IMR-90 (cell line): ENCODE data around the gene PMM1. TPM values are rescaled to one million over a fixed set of nuclear protein-coding genes. Genes with fewer than 3 reads are reported as not detected.

Source experiments
- ATAC-seq: fragments of 200-7000 bp; cut with Tn5 transposase; 2 replicates; pipeline ENCODE4 v1.9.1; 2020; ENCODE audit warnings: low read depth, mild to moderate bottlenecking, moderate library complexity
- BruUV-seq: library from RNA; stranded (reverse); fragments of 400-500 nt; replicated peaks from 2 replicates; lab custom pipeline; 2021; lab: Mats Ljungman, UMichigan
- CTCF ChIA-PET: fragments of 300-600 bp; formaldehyde crosslinking; extraction: SDS; loops from one replicate; lab custom pipeline; 2021; ENCODE audit warnings: antibody characterized with exemption; lab: Yijun Ruan, JAX
- POLR2A ChIA-PET: fragments of 300-600 bp; sonication (Branson Sonifier 250); formaldehyde crosslinking; loops from one replicate; lab custom pipeline; 2022; ENCODE audit warnings: antibody characterized with exemption; ENCODE audit not compliant: unreplicated experiment; lab: Charles Lee
- DNase-seq: peaks from one replicate; pipeline ENCODE4 v3.0.0; 2013
- H2AFZ ChIP-seq: replicated peaks from 2 replicates; pipeline ENCODE3; 2013; ENCODE audit warnings: low read length, mild to moderate bottlenecking; ENCODE audit not compliant: poor library complexity
- H2AK5ac ChIP-seq: 2 replicates; pipeline ENCODE4 v1.6.1; 2013; ENCODE audit warnings: low read depth, low read length, inconsistent platforms
- H2AK9ac ChIP-seq: replicated peaks from 2 replicates; pipeline ENCODE3; 2013; ENCODE audit warnings: mild to moderate bottlenecking, low read depth, low read length, moderate library complexity; ENCODE audit not compliant: poor library complexity
- H2BK120ac ChIP-seq: 2 replicates; pipeline ENCODE4 v1.6.1; 2013; ENCODE audit warnings: low read depth, low read length, inconsistent platforms
- H2BK15ac ChIP-seq: 3 replicates; pipeline ENCODE4 v1.6.1; 2013; ENCODE audit warnings: low read depth, low read length, inconsistent platforms
- H2BK20ac ChIP-seq: 2 replicates; pipeline ENCODE4 v1.6.1; 2013; ENCODE audit warnings: low read depth, mild to moderate bottlenecking, inconsistent platforms, low read length, moderate library complexity
- H2BK5ac ChIP-seq: 2 replicates; pipeline ENCODE4 v1.6.1; 2013; ENCODE audit warnings: mild to moderate bottlenecking, low read depth, low read length, inconsistent platforms; ENCODE audit not compliant: poor library complexity, severe bottlenecking
- H3K14ac ChIP-seq: replicated peaks from 2 replicates; pipeline ENCODE4 v1.6.1; 2013; ENCODE audit warnings: low read depth, low read length, inconsistent platforms
- H3K18ac ChIP-seq: 2 replicates; pipeline ENCODE4 v1.6.1; 2013; ENCODE audit warnings: low read depth, low read length, control low read depth
- H3K23ac ChIP-seq: 2 replicates; pipeline ENCODE4 v1.6.1; 2013; ENCODE audit warnings: low read depth, low read length, inconsistent platforms
- H3K27ac ChIP-seq: 2 replicates; pipeline ENCODE4 v1.5.1; 2013; ENCODE audit warnings: mild to moderate bottlenecking, control low read depth, low read length; ENCODE audit not compliant: insufficient read depth
- H3K27me3 ChIP-seq: 2 replicates; pipeline ENCODE4 v1.6.1; 2013; ENCODE audit warnings: low read length; ENCODE audit not compliant: control insufficient read depth, insufficient read depth
- H3K36me3 ChIP-seq: 2 replicates; pipeline ENCODE4 v1.6.1; 2013; ENCODE audit warnings: low read length, mixed read lengths; ENCODE audit not compliant: control insufficient read depth, insufficient read depth
- H3K4ac ChIP-seq: 2 replicates; pipeline ENCODE4 v1.6.1; 2013; ENCODE audit warnings: low read depth, low read length, inconsistent platforms
- H3K4me1 ChIP-seq: 2 replicates; pipeline ENCODE4 v1.6.1; 2013; ENCODE audit warnings: low read length, mixed read lengths; ENCODE audit not compliant: control insufficient read depth, insufficient read depth
- H3K4me2 ChIP-seq: 2 replicates; pipeline ENCODE4 v1.6.1; 2013; ENCODE audit warnings: low read depth, mild to moderate bottlenecking, control low read depth, low read length, moderate library complexity
- H3K4me3 ChIP-seq: 2 replicates; pipeline ENCODE4 v1.5.1; 2013; ENCODE audit warnings: low read depth, mild to moderate bottlenecking, control low read depth, low read length, moderate library complexity; ENCODE audit not compliant: insufficient read depth
- H3K56ac ChIP-seq: 2 replicates; pipeline ENCODE4 v1.6.1; 2013; ENCODE audit warnings: low read length, inconsistent platforms; ENCODE audit not compliant: insufficient read depth; ENCODE audit errors: extremely low read depth
- H3K79me1 ChIP-seq, 2 experiments: 2 replicates each; pipeline ENCODE4 v1.6.1; 2013; ENCODE audit warnings: low read length in 2 of 2, inconsistent platforms in 1 of 2, low read depth in 1 of 2
- H3K9ac ChIP-seq: 2 replicates; pipeline ENCODE4 v1.6.1; 2013; ENCODE audit warnings: low read depth, low read length, control low read depth
- H3K9me1 ChIP-seq: 2 replicates; pipeline ENCODE4 v1.6.1; 2013; ENCODE audit warnings: low read length, inconsistent platforms; ENCODE audit not compliant: insufficient read depth
- H3K9me3 ChIP-seq: 2 replicates; pipeline ENCODE4 v1.6.1; 2013; ENCODE audit warnings: low read length; ENCODE audit not compliant: control insufficient read depth, insufficient read depth
- H4K20me1 ChIP-seq: 2 replicates; pipeline ENCODE4 v1.6.1; 2013; ENCODE audit warnings: low read length, inconsistent platforms; ENCODE audit not compliant: insufficient read depth
- H4K5ac ChIP-seq: 2 replicates; pipeline ENCODE4 v1.6.1; 2013; ENCODE audit warnings: mild to moderate bottlenecking, low read depth, low read length, control low read depth
- H4K8ac ChIP-seq, 2 experiments: 2 replicates each; pipeline ENCODE4 v1.6.1; 2013; ENCODE audit warnings: low read depth in 2 of 2, low read length in 2 of 2, control low read depth in 1 of 2, inconsistent platforms in 1 of 2
- H4K91ac ChIP-seq: 2 replicates; pipeline ENCODE4 v1.6.1; 2013; ENCODE audit warnings: low read depth, low read length, inconsistent platforms; ENCODE audit not compliant: insufficient read depth
- BHLHE40 ChIP-seq: fragments of 150-350 bp; IDR thresholded peaks from 2 replicates; pipeline ENCODE4 v1.6.1; 2016; ENCODE audit warnings: mild to moderate bottlenecking, low read depth, low read length
- CEBPB ChIP-seq: IDR thresholded peaks from 2 replicates; pipeline ENCODE4 v1.6.1; 2012; ENCODE audit warnings: low read depth, low read length, improper control_type of control experiment
- CHD1 ChIP-seq: IDR thresholded peaks from 2 replicates; pipeline ENCODE4 v1.6.1; 2012; ENCODE audit warnings: low read depth, low read length, improper control_type of control experiment
- ELK1 ChIP-seq: fragments of 150-350 bp; IDR thresholded peaks from 2 replicates; pipeline ENCODE4 v1.6.1; 2016; ENCODE audit warnings: low read depth, mild to moderate bottlenecking, low read length, moderate library complexity, borderline replicate concordance
- FOS ChIP-seq: fragments of 150-350 bp; IDR thresholded peaks from 2 replicates; pipeline ENCODE4 v1.6.1; 2016; ENCODE audit warnings: low read depth, low read length
- MAFK ChIP-seq: IDR thresholded peaks from 2 replicates; pipeline ENCODE4 v1.6.1; 2012; ENCODE audit warnings: low read depth, low read length, improper control_type of control experiment
- MAZ ChIP-seq: IDR thresholded peaks from 2 replicates; pipeline ENCODE4 v1.6.1; 2012; ENCODE audit warnings: low read depth, mild to moderate bottlenecking, low read length, improper control_type of control experiment, moderate library complexity, borderline replicate concordance
- MXI1 ChIP-seq: IDR thresholded peaks from 2 replicates; pipeline ENCODE4 v1.6.1; 2012; ENCODE audit warnings: low read depth, mild to moderate bottlenecking, low read length, moderate library complexity, borderline replicate concordance
- NFE2L2 ChIP-seq: fragments of 150-350 bp; IDR thresholded peaks from 2 replicates; pipeline ENCODE4 v1.6.1; 2016; ENCODE audit warnings: low read depth, mild to moderate bottlenecking, low read length
- POLR2A ChIP-seq: IDR thresholded peaks from 2 replicates; pipeline ENCODE4 v1.6.1; 2012; ENCODE audit warnings: mild to moderate bottlenecking, low read depth, low read length
- RAD21 ChIP-seq: IDR thresholded peaks from 2 replicates; pipeline ENCODE4 v1.6.1; 2012; ENCODE audit warnings: low read length, improper control_type of control experiment
- RCOR1 ChIP-seq: IDR thresholded peaks from 2 replicates; pipeline ENCODE4 v1.6.1; 2012; ENCODE audit warnings: mild to moderate bottlenecking, low read length, improper control_type of control experiment; ENCODE audit not compliant: insufficient replicate concordance
- RFX5 ChIP-seq: IDR thresholded peaks from 2 replicates; pipeline ENCODE4 v1.8.0; 2012; ENCODE audit warnings: low read depth, mild to moderate bottlenecking, low read length, moderate library complexity
- SMC3 ChIP-seq: fragments of 150-350 bp; IDR thresholded peaks from 2 replicates; pipeline ENCODE4 v1.6.1; 2016; ENCODE audit warnings: low read depth, mild to moderate bottlenecking, antibody characterized with exemption, low read length, moderate library complexity
- WGBS, 2 experiments: methylation state at CpG; one replicate each; pipeline versions ENCODE4 v1.1.5 to v1.1.7; 2013; ENCODE audit warnings: missing lambda C conversion rate in 2 of 2; ENCODE audit not compliant: insufficient read length in 1 of 2; ENCODE audit errors: extremely low coverage in 2 of 2; 5-methylcytosine and 5-hydroxymethylcytosine counted together
- dilution Hi-C: fragments of 300-500 bp; cut with HindIII; formaldehyde crosslinking; loops from one replicate; pipeline ENCODE4 v1.14.3; 2018; ENCODE audit warnings: low sequenced_read_pairs; ENCODE audit not compliant: unreplicated experiment
- in situ Hi-C: fragments of 300-500 bp; cut with MboI; formaldehyde crosslinking; loops from 3 replicates; pipeline ENCODE4 v1.14.3; 2019; ENCODE audit warnings: low sequenced_read_pairs, inconsistent platforms, mixed read lengths
- intact Hi-C: fragments of 100-400 bp; cut with micrococcal nuclease; formaldehyde crosslinking; loops from 2 replicates; pipeline ENCODE4 v1.10.0; 2022
- polyA plus RNA-seq, 3 experiments: library from polyadenylated mRNA; depleted of rRNA; stranded (reverse); fragments of >200 nt; gene quantifications; 2 replicates each; pipeline ENCODE4 v1.2.3, GENCODE V29; 2012; ENCODE audit warnings: low replicate concordance in 1 of 3
- total RNA-seq: library from RNA; depleted of rRNA; stranded (reverse); fragments of >200 nt; gene quantifications from 2 replicates; pipeline ENCODE4 v1.2.3, GENCODE V29; 2012
- TF ChIP-seq, protein P1 (sequence below): fragments of 150-350 bp; IDR thresholded peaks from 2 replicates; pipeline ENCODE4 v1.6.1; 2017; ENCODE audit warnings: mild to moderate bottlenecking, antibody characterized with exemption, low read length, low read depth
- TF ChIP-seq, protein P2 (sequence below): conservative IDR thresholded peaks from 2 replicates; pipeline ENCODE4 v1.5.1; 2012; ENCODE audit warnings: mild to moderate bottlenecking, low read depth, low read length, improper control_type of control experiment

PMM1 gene
- total and polyA plus RNA-seq, 2 of the 4 experiments (the other 2 are of a cell fraction), result 22.8 to 92.8 TPM

- intact Hi-C loops, result no loop called here
- TSS peak; percentile 84 for BruUV-seq
- Histone ChIP-seq H2AK9ac (no peak overlapping the region), H2BK20ac (no peak overlapping the region), H3K9ac (no peak overlapping the region), H3K4me3 (no peak overlapping the region), H4K91ac (no peak overlapping the region), H2AFZ (no peak overlapping the region), H3K79me1 (peaks cover 10 to 63% of the 10 kb centered on the region in 2 experiments; a peak in 3 of 4 replicates), H3K4me1 (peaks cover 20% of the 10 kb centered on the region), H2AK5ac (no peak overlapping the region), H3K27me3 (no peaks in the 10 kb centered on the region), H3K4me2 (no peak overlapping the region), H3K36me3 (peaks cover 79% of the 10 kb centered on the region), H4K8ac (no peak overlapping the region), H3K18ac (no peak overlapping the region), H3K9me3 (no peaks in the 10 kb centered on the region), H3K27ac (no peak overlapping the region), H3K14ac (no peak overlapping the region), H2BK5ac (no peak overlapping the region), H3K9me1 (peaks cover 9% of the 10 kb centered on the region; the same call in 1 of the 2 replicates), H2BK15ac (no peak overlapping the region), H3K23ac (no peak overlapping the region), H3K56ac (no peak overlapping the region), H2BK120ac (no peak overlapping the region), H4K5ac (no peak overlapping the region), H3K4ac (no peak overlapping the region), H4K20me1 (peaks cover 51% of the 10 kb centered on the region)
- WGBS, 2 experiments, result no CpG with 5 or more reads among the region's 16 CpGs
- no peak for TF ChIP-seq RFX5
- no peak for TF ChIP-seq MAZ
- TF ChIP-seq POLR2A, result no peak
- TF ChIP-seq, protein P1, sequence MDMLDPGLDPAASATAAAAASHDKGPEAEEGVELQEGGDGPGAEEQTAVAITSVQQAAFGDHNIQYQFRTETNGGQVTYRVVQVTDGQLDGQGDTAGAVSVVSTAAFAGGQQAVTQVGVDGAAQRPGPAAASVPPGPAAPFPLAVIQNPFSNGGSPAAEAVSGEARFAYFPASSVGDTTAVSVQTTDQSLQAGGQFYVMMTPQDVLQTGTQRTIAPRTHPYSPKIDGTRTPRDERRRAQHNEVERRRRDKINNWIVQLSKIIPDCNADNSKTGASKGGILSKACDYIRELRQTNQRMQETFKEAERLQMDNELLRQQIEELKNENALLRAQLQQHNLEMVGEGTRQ, result no peak
- no peak for TF ChIP-seq RCOR1
- no peak for TF ChIP-seq MXI1
- no peak for TF ChIP-seq SMC3
- no peak for TF ChIP-seq MAFK
- TF ChIP-seq BHLHE40, result no peak
- no peak for TF ChIP-seq CEBPB
- TF ChIP-seq NFE2L2, result no peak
- no peak for TF ChIP-seq ELK1
- TF ChIP-seq FOS, result no peak
- TF ChIP-seq, protein P2, sequence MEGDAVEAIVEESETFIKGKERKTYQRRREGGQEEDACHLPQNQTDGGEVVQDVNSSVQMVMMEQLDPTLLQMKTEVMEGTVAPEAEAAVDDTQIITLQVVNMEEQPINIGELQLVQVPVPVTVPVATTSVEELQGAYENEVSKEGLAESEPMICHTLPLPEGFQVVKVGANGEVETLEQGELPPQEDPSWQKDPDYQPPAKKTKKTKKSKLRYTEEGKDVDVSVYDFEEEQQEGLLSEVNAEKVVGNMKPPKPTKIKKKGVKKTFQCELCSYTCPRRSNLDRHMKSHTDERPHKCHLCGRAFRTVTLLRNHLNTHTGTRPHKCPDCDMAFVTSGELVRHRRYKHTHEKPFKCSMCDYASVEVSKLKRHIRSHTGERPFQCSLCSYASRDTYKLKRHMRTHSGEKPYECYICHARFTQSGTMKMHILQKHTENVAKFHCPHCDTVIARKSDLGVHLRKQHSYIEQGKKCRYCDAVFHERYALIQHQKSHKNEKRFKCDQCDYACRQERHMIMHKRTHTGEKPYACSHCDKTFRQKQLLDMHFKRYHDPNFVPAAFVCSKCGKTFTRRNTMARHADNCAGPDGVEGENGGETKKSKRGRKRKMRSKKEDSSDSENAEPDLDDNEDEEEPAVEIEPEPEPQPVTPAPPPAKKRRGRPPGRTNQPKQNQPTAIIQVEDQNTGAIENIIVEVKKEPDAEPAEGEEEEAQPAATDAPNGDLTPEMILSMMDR, result no peak
- no peak for TF ChIP-seq CHD1
- no peak for TF ChIP-seq RAD21
- CTCF ChIA-PET, result no interaction called here
- ATAC-seq (no peak), DNase-seq (no peak)
- in situ Hi-C loops, result no loop called here
- dilution Hi-C loops, result no loop called here
- POLR2A ChIA-PET, result no interaction called here
Observed at GRCh38 chr22:41528132-41528766, 61.4 kb downstream of the PMM1 start.
